GM18511 (cell line): Measurements from ENCODE around the gene CSF3R.

ENCODE experiments used
- ATAC-seq: cut with Tn5 transposase; IDR thresholded peaks from one replicate; pipeline ENCODE4 v1.9.1; 2021; ENCODE audit warnings: mild to moderate bottlenecking, moderate library complexity; ENCODE audit not compliant: unreplicated experiment

Gene CSF3R

DNA sequence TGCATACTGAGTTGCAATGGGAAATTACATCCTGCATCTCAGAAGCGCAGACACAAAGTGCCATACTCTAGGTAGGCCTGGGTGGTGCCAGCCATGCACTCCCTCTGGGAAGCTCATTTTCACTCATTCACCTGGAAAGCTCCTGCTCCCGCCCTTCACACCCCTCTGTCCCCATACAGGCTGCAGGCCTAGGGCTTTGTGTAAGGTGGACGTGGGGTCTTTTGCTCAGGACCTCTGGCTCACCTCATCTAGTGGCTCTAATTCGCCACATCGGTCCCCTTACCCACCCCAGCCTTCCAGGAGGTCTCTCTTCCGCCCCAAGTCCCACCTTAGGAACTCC lies 19.3 kb downstream of the CSF3R start:
- ATAC-seq, result no peak

DNA sequence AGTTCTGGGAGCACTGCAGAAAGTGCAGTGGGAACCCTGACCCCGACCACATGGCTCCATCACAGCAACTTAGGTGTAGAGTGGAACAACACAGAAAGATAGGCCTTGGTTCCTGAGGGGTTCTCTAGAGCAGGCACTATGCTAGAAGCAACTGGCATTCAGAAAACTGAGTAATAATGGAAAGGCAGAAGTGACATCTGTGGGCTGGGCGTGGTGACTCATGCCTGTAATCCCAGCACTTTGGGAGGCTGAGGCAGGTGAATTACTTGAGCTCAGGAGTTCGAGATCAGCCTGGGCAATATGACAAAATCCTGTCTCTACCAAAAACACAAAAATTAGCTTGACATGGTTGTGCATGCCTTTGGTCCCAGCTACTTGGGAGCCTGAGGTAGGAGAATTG lies 23.8 kb downstream of the CSF3R start:
- no peak for ATAC-seq

DNA sequence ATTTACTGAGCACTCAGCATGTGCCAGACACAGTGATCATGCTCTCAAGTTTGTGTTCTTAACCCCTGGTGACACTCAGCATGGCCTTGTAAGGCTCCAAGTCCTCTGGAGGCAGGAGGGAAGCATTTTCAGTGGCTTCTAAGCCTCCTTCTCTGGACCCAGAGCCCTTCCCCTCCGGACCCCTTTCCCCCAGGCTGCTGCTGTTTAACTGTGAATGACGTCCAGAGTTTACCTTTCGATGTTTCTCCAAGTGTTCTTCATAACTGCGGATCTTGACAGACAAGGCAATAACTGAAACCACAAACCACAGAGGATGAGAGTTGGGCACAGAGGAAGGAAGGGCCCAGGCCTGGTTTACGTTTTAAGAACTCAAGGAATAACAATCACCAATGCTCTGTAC lies 25.0 kb downstream of the CSF3R start:
- ATAC-seq, result no peak

DNA sequence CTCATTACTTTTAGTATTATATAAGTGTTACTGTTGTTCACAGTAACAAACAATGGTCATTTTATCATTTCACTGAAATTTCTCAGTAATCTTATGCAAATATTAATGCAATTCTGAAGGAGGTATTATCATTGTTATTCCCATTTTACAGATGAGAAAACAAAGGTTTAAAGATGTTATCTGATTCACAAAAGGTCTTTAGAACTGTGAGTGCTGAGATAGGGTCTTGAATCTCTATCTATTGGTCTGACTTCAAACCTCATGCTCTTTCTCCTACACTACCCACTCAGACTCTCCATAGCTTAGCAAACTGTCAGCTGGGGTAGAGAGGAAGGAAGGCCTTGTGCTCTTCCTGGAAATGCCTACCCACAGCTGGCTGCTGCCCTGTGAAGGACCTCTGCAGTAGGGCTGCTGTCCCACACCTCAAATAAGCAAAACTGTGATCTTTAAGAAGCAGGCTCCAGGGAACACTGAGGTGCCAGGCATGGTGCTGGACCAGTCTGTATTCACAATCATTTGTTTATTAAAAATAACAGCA lies 26.3 kb downstream of the CSF3R start:
- ATAC-seq, result no peak

DNA sequence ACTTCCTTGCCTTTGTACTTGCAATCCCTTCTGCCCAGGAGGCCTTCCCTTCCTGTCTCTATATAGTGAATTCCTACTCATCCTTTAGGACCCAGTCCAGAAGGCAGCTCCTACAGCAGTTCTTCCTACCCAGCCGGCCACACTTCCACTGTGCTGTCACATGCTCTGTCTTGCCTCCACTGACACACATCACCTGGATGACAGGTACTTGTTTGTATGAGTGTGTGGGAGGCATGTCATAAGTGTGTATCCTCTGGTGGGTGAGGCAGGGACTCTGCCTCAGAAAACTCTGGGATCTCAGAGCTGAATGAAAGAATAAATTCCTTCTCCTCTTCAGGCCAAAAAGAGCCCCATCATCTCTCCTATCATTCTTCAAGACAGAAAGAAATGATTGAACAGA lies 27.3 kb downstream of the CSF3R start:
- ATAC-seq, result no peak

GRCh38 chr1:36453600-36454388 lies 28.9 kb downstream of the CSF3R start:
- no peak for ATAC-seq

GRCh38 chr1:36453051-36453450 lies 29.7 kb downstream of the CSF3R start:
- no peak for ATAC-seq

GRCh38 chr1:36450919-36451305 lies 31.8 kb downstream of the CSF3R start:
- no peak for ATAC-seq

DNA sequence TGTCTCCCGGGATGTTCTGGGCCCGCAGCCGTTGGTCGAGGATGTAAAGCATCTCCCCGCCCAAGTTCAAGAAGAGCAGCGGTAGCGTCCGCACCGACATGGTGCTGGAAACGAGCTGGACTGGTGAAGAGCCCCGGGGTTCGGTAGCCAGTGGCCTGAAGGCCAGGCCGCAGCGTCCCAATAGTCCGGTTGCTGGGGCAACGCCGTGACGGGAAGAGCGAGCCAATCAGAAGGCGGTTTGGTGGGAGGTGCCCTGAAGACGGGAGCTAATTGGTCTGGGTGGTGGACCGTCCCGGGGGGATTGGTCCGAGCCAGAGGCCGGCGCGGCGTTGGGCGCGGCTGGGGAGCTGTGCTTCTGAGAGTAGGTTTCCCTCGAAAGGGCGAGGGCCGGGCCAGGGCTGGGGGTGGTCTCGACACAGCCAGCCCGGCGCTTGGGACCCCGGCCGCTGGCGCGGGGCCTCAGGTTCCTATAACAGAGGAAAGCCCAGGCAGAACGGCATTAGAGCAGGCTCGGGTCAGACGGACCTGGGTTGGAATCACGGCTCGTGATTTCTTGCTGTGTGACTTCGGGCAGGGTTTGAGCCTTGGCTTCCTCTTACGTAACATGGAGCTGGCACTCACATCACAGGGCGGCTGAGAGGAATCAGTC lies 32.3 kb downstream of the CSF3R start, which contains the start of gene OSCP1:
Gene OSCP1 (minus strand): TSS at position 182 of the 649 bp plus-strand sequence. CDS start 82 bp downstream, at position 100.
- peak; percentile 99 for ATAC-seq

DNA sequence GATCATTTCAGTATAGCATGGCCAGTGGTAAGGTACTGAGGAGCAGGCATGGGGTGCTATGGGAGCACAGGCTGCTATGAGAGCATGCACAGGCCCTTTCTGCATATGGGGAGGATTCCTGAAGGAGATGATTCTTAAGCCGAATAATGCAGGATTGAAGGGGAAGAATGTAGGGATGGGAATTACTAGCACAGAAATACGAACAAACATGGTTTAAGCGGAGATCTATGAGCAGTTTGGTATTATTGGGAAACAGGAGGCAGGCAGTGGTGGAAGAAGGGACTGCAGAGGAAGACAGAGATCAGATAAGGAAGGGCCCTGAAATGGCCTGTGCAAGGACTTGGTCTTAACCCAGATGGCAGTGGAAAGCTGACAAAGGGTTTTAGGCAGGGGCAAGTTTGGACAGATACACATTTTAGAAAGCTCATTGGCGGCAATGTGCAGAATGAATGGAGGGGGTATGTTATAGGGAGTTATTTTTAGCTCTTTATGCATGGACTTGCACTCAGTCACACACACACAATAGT lies 34.1 kb downstream of the CSF3R start:
- no peak for ATAC-seq

GRCh38 chr1:36447450-36447849 lies 35.3 kb downstream of the CSF3R start:
- no peak for ATAC-seq

- no peak for ATAC-seq
These were observed 36.0 kb downstream of the CSF3R start for GRCh38 chr1:36446746-36447145.

GRCh38 chr1:36446271-36446670 lies 36.4 kb downstream of the CSF3R start:
- ATAC-seq, result no peak

GRCh38 chr1:36443297-36443696 lies 39.4 kb downstream of the CSF3R start:
- no peak for ATAC-seq

GRCh38 chr1:36442337-36442736 lies 40.4 kb downstream of the CSF3R start:
- ATAC-seq, result no peak

- no peak for ATAC-seq
These were observed 42.1 kb downstream of the CSF3R start for GRCh38 chr1:36440646-36441045.

DNA sequence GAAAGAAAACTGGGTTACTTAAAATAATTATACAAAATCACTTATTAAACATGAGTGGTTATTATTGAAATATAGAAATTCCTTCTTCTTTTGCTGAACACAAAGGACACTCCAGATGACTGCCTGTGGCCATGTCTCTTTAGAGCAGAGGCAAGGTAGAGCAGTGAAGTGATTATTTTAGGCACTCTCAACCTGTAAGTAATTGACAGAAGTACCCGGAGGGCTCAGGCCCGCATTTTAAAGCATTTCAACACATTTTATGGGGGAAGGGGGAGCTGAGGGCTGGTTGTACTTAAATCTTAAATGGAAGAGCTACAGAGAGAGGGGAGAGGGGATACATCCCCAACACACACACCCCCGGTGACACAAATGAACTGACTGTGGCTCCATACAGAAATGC lies 42.7 kb downstream of the CSF3R start:
- ATAC-seq, result no peak

GRCh38 chr1:36438715-36439114 lies 44.0 kb downstream of the CSF3R start:
- ATAC-seq, result no peak

- no peak for ATAC-seq
These were observed 45.9 kb downstream of the CSF3R start for GRCh38 chr1:36436821-36437220.

DNA sequence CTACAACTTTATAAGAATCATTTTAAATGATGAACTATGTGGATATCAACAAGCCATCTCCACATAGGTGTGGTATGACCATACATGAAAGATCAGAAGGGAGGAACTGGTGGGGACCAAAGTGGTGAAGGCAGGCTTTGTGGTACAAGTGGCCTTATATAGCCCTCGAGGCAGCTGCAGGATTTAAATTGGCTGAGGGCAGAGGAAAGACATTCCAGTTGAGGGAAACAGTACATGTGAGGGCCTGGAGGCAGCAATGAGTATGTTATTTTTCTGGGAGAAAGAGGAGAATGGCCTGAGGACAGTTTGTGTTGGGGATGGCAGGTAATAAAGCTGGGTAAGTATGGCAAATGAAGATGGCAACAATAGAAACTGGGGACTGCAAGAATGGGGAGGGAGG lies 49.6 kb downstream of the CSF3R start:
- no peak for ATAC-seq

DNA sequence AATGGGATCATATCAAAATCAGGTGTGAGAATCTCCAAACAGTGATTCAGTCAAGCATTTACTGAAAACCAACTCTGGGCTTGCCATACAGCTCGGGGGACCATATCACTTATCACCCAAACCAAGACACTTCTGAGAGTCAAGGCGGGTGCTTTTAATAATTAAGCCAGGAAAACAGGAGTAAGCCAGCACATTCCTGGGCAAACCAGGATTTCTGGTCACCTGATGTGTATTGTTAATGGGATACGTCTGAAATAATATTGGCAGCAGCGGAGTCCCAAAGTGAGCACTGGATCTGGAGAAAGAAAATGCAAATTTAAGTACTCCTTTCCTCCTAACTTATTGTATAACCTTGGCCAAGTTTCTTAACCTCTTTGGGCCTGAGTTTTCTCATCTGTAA lies 50.1 kb downstream of the CSF3R start:
- ATAC-seq, result no peak

DNA sequence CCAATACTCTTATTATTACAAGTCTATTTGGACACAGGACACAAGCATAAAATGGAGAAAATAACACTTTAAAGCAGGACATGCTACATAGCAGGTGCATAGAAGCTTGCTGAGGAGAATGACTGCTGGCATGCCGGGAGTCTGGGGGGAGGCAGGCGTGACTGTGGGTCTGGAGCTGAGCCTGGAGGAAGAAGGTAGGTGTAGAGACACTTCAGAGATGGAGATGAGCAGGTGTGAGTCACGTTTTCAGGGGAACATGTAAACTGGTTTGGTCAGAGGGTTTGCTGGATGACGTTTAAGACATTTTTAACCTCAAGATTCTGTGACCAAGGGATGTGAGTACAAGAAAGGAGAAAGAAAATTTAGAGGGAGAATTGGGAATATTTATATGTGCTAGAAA lies 56.9 kb downstream of the CSF3R start:
- no peak for ATAC-seq
